ENCODE results near the gene DIAPH2. TPM values are rescaled to one million over a fixed set of nuclear protein-coding genes. Genes with fewer than 3 reads are reported as not detected.

Gene DIAPH2
- total RNA-seq, 2 donors from 2014 or later: 6.8 to 8.1 TPM

Other genes starting within 250 kb of the DIAPH2 start
- under 1 TPM; 0.39 to 0.62 TPM for gene RPA4, start 199.1 kb downstream of the DIAPH2 start, total RNA-seq

Data from activated naive CD4-positive, alpha-beta T cell treated with anti-CD3 and anti-CD28 coated beads, Interleukin-2, amount 50 U/mL, for 72 hours (primary cell).